HG03066 (cell line): Measurements from ENCODE around the gene MAGEA9.
"Not testable (repeated sequence)": the region's sequence is repeated elsewhere in the genome, so short reads cannot be mapped to it uniquely, and the experiment has no call there.

Source experiments
- ATAC-seq: cut with Tn5 transposase; IDR thresholded peaks from one replicate; pipeline ENCODE4 v1.9.1; 2021; ENCODE audit warnings: low read depth; ENCODE audit not compliant: unreplicated experiment

MAGEA9 gene

GRCh38 chrX:149781727-149782126 is at the start of gene MAGEA9:
Gene MAGEA9 (plus strand): TSS chrX:149781930. CDS start chrX:149786211, 4,281 bp downstream.
- ATAC-seq, result not testable (repeated sequence)

- not testable (repeated sequence) for ATAC-seq
Observed at GRCh38 chrX:149742269-149742668, 39.5 kb upstream of the MAGEA9 start.

GRCh38 chrX:149746390-149747007 is 35.2 kb upstream of the MAGEA9 start:
- not testable (repeated sequence) for ATAC-seq

- no peak for ATAC-seq
Observed at GRCh38 chrX:149757206-149758067, 24.3 kb upstream of the MAGEA9 start.

- ATAC-seq, result no peak
Observed at GRCh38 chrX:149758068-149758714, 23.5 kb upstream of the MAGEA9 start.

- not testable (repeated sequence) for ATAC-seq
Observed at GRCh38 chrX:149758715-149759078, 23.0 kb upstream of the MAGEA9 start.

GRCh38 chrX:149759824-149760223 is 21.9 kb upstream of the MAGEA9 start:
- ATAC-seq, result no peak

- ATAC-seq, result no peak
Observed at GRCh38 chrX:149760965-149761364, 20.8 kb upstream of the MAGEA9 start.

- not testable (repeated sequence) for ATAC-seq
Observed at GRCh38 chrX:149761858-149762674, 19.7 kb upstream of the MAGEA9 start.

- no peak for ATAC-seq
Observed at GRCh38 chrX:149762696-149763614, 18.8 kb upstream of the MAGEA9 start.

- ATAC-seq, result not testable (repeated sequence)
Observed at GRCh38 chrX:149770344-149770743, 11.4 kb upstream of the MAGEA9 start.

GRCh38 chrX:149773026-149773425 is 8.7 kb upstream of the MAGEA9 start:
- not testable (repeated sequence) for ATAC-seq

GRCh38 chrX:149773768-149774167 is 8.0 kb upstream of the MAGEA9 start, which contains the start of gene HSFX1:
Gene HSFX1 (plus strand): TSS chrX:149774068. CDS start chrX:149774682, 614 bp downstream.
- not testable (repeated sequence) for ATAC-seq

- ATAC-seq, result not testable (repeated sequence)
Observed at GRCh38 chrX:149777999-149778398, 3.7 kb upstream of the MAGEA9 start.

GRCh38 chrX:149795531-149795930 is 13.8 kb downstream of the MAGEA9 start:
- peak; percentile 99 for ATAC-seq

- no peak for ATAC-seq
Observed at GRCh38 chrX:149799095-149799714, 17.5 kb downstream of the MAGEA9 start.

GRCh38 chrX:149799938-149800337 is 18.2 kb downstream of the MAGEA9 start:
- no peak for ATAC-seq

- ATAC-seq, result no peak
Observed at GRCh38 chrX:149803458-149804062, 21.8 kb downstream of the MAGEA9 start.
